ENCODE data around the gene CTBS.
"Not testable (repeated sequence)": the region's sequence is repeated elsewhere in the genome, so short reads cannot be mapped to it uniquely, and the experiment has no call there.

GRCh38 chr1:84507887-84508286, 66.4 kb downstream of the CTBS start:
- TF ChIP-seq, protein P1, sequence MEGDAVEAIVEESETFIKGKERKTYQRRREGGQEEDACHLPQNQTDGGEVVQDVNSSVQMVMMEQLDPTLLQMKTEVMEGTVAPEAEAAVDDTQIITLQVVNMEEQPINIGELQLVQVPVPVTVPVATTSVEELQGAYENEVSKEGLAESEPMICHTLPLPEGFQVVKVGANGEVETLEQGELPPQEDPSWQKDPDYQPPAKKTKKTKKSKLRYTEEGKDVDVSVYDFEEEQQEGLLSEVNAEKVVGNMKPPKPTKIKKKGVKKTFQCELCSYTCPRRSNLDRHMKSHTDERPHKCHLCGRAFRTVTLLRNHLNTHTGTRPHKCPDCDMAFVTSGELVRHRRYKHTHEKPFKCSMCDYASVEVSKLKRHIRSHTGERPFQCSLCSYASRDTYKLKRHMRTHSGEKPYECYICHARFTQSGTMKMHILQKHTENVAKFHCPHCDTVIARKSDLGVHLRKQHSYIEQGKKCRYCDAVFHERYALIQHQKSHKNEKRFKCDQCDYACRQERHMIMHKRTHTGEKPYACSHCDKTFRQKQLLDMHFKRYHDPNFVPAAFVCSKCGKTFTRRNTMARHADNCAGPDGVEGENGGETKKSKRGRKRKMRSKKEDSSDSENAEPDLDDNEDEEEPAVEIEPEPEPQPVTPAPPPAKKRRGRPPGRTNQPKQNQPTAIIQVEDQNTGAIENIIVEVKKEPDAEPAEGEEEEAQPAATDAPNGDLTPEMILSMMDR (IDR thresholded peaks at IDR 0.05) = not testable (repeated sequence)
- not testable (repeated sequence) for TF ChIP-seq POLR2A (IDR thresholded peaks at IDR 0.05)
